HG02678 (cell line): Measurements from ENCODE around the gene MPDZ.

ENCODE experiments used
- ATAC-seq: cut with Tn5 transposase; IDR thresholded peaks from one replicate; pipeline ENCODE4 v1.9.1; 2021; ENCODE audit warnings: mild to moderate bottlenecking, moderate library complexity; ENCODE audit not compliant: unreplicated experiment

The MPDZ gene

GRCh38 chr9:13142776-13143175 lies 136.7 kb downstream of the MPDZ start:
- ATAC-seq = no peak

GRCh38 chr9:13141629-13142028 lies 137.9 kb downstream of the MPDZ start:
- ATAC-seq = no peak

- ATAC-seq = no peak
Observed at GRCh38 chr9:13140843-13141592, 138.5 kb downstream of the MPDZ start.

DNA sequence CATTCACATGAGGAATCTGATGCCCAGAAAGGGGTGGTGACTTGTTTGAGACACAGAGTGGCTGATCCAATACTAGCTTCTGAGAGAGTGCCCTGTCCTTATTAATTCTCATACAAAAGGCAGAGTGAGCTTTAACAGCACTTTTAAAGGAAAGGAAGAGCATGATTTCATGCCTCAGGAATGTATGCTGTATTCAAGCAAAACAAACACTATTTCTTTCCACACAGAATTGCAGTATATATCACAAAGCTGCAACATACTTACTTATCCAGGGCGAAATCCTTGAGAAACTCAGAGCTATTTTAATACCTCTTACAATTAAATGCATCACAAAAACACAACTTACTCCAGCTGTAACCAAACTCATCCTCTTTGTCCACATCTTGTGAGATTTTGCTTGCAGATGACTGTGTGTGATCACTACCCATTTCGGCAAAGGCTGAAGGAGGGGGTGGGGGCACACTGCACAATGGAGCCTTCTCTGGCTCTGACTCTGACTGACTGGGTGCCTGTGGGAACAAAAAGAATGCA lies 139.8 kb downstream of the MPDZ start:
- no peak for ATAC-seq

- no peak for ATAC-seq
Observed at GRCh38 chr9:13137426-13137825, 142.1 kb downstream of the MPDZ start.

GRCh38 chr9:13131991-13132390 lies 147.5 kb downstream of the MPDZ start:
- no peak for ATAC-seq

DNA sequence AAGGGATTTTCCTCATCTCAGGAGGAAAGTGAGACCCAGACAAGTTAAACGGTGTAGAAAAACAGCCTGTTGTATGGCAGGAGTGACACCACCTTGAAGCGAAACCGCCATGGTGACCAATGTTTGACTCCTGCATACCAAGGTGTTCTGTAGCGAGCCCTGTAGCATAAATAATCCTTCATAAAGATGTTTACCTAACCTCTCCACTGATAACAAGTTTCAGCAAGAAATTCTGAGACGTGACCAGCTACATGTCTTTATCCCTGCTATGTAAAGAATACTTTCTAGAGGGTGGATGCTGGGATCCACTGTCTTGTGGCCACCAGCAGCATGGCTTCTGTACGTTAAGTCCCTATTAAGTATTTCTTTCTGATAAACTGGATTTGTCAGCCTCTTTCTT lies 148.1 kb downstream of the MPDZ start:
- ATAC-seq = no peak

DNA sequence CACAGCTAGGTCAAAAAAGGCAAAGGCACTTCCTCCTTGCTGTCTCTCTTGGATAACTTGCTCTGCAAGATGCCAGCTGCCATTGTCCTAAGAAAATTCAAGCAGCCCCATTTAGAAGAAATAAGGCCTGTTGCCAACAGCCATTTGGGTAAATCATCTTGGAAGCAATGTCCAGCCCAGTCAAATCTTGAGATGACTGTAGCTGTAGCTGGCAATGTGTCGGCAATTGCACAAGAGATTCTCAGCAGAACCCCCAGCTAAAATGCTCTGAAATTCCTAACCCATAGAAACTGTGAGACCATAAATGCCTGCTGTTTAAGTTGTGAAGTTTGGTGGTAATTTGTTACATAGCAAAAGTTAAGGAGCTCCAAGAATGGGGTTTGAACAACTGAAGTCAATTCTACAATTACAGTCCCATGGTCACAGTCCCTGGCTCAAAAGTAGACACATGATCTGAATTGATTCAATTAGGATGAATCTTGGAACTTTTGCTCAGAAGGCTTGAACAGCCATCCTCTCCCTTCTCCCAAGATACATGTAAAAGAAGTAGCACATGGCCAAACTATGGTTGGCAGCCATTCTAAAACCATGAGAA lies 151.1 kb downstream of the MPDZ start:
- ATAC-seq = no peak

GRCh38 chr9:13127131-13127530 lies 152.4 kb downstream of the MPDZ start:
- ATAC-seq = no peak

DNA sequence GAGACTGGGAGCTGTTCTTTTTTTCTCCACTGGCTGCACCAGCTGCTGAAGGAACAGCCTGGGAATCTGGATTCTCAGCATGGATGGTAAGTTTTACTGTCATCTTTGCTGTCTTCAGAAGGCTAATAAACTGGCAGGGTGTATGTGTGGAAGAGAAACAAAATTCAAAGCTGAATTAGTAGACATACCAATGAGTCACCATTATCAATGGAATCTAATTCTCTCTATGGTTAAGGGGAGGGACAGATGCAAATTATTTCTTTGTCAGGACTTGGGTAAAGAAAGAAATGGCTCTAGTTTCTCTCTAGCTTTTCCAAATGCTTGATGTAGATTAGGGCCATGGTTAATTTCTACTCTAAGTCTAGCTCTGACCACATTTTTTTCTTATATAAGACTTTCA lies 154.2 kb downstream of the MPDZ start:
- ATAC-seq = no peak

DNA sequence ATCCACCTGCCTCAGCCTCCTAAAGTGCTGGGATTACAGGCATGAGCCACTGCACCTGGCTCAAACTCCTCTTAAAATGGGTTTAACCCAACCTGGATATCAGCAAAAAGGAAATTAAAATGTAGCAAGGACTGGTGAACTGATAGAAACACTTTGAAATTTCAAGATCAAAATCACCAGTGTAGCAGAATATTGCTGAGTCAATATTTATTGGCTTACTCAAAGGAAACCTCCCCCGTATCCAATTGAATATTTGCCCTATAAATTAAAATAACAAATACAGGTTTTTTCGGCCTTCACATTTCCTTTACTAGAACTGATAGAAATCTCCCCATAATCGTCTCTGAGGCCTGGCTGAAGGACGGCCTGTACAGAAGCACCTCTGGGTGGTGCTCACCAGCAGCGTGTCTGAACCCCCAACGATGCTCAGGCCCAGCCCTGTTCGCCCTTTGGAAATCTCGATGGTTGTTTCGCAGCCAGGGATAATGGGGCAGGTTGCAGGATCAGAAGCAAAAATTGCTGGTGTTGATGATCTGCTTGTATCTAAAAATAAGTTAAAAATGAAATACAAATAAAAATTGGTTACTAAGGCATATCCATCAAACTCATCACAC lies 156.6 kb downstream of the MPDZ start:
- ATAC-seq = no peak

DNA sequence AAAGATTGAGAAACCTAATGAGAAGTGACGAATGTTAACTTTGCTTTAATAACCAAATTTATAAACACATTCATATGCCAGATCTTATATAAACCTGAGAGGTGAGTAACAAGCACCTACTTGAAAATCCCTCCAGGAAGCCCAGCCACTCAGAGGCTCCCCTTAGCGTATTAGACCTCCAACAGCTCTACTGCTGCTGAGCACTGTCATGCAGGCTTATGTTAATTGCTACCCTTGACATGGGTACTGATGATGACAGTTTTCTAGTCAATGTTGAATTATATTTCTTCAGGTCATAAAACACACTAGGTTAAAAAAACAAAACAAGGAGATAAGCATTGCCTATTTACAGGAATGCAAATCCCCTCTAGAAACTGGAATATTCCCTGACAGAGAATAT lies 161.2 kb downstream of the MPDZ start:
- no peak for ATAC-seq

- ATAC-seq = no peak
Observed at GRCh38 chr9:13116292-13116691, 163.2 kb downstream of the MPDZ start.

- no peak for ATAC-seq
Observed at GRCh38 chr9:13113751-13114150, 165.7 kb downstream of the MPDZ start.

- no peak for ATAC-seq
Observed at GRCh38 chr9:13113216-13113615, 166.3 kb downstream of the MPDZ start.

DNA sequence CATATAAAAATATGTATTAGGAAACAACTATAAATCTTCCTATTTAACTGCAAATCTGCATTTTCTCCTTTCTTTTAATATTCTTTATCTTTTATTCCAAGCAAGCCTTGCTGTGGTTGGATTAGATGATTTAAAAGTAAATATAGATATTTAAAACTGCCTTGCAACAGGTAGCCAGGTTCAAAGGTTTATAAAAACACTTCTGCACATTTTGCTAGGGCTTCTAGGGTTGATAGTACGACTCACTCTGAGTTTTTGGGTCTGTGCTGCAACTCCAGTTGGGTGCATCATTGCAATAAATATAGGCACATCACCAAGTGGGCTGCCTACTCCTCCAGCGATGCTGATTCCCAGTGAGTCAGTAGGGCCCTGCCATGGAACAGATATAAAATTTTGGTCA lies 167.7 kb downstream of the MPDZ start:
- ATAC-seq = no peak

DNA sequence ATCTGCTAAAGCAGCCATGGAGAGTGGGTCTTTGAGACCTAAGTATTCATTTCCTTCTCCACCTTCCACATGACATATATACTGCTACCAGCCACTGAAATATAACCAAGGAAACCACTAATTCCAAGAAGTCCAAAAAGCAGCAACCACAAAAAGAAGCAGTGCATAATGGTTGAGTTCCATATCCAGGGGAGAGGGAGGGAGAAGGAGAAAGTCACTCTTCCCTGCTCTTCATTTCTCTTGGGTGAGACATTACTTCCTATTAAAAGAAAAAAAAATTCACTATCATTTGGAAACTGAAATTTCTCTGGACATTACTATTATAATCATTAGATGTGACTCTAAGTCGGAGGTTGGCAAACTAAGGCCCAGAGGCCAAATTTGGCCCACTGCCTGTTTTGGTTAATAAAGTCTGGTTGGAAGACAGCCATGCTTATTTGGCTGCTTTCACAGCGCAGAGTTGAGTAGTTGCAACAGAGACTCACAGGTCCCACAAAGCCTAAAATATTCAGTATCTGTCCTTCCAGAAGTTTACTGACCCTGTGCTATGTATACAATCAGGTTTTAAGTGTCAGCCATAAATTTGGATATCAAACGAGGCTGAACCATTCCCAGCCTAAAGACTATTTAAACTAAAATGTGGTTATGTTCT lies 168.6 kb downstream of the MPDZ start:
- ATAC-seq = no peak

- ATAC-seq = no peak
Observed at GRCh38 chr9:13109781-13110180, 169.7 kb downstream of the MPDZ start.

DNA sequence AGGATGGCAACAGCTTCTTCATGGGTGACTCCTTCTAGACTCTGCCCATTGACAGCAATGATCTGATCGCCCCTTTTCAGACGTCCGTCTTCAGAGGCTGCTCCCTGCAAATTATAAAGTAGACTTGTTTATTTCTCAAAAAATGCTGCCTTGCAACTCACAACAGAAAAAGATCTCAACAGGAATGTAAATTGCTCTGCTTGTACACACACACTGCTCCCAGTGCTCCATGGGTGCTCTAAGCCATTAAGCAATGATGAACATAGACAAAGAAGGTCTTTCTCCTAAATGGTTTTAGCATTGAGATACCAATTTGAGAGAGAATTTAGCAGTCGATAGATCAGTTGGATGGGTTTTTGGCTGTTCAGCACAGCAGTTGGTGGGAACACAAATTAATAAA lies 172.5 kb downstream of the MPDZ start:
- ATAC-seq = no peak

DNA sequence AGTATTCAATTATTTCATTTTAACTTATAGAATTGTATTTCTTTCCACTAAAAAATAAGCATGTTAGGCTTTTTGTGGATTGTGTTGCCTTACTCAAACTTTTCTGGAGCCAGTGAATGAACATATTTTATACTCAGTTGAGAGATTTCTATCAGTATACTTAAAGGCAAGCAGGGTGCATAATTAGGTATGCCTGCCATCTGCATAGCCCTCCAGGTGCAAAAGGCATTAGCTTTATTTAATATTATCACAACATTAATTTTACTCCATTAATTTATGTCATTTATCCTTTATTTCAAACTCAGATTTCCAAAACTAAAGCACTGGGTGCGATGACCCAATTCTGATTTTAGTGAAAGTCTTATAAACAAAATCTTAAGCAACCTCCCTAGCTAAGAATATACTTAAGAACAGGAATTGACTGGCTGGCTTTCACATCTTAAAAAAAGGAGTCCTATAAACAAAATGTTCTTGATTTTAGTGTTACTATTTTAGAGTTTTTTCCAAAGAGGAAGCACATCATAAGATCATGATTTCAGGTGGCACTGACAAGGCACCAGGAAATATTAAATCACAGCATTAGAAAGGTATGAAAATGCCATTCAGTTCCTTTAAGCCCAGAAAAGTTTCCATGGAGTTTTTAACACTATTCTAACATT lies 178.4 kb downstream of the MPDZ start:
- no peak for ATAC-seq

GRCh38 chr9:13095056-13095455 lies 184.4 kb downstream of the MPDZ start:
- no peak for ATAC-seq
